OCI-LY1 (cell line): ENCODE measurements around the gene PHRF1.

Experiments
- H2AFZ ChIP-seq: fragments of 200-600 bp; sonication (generic), shearing (Covaris generic); 2 replicates; pipeline ENCODE4 v1.6.0; 2014; ENCODE audit warnings: antibody characterized with exemption, mild to moderate bottlenecking, low read length
- H3F3A ChIP-seq: fragments of 200-600 bp; sonication (generic), shearing (Covaris generic); 2 replicates; pipeline ENCODE4 v1.6.0; 2014; ENCODE audit warnings: mild to moderate bottlenecking, antibody characterized with exemption, low read length, moderate library complexity; ENCODE audit not compliant: insufficient read depth
- H3K27ac ChIP-seq: fragments of 200-600 bp; sonication (generic); 2 replicates; pipeline ENCODE4 v1.5.1; 2014; ENCODE audit warnings: low read length, mixed run types, mild to moderate bottlenecking, low read depth; ENCODE audit not compliant: poor library complexity, severe bottlenecking
- H3K27me3 ChIP-seq: fragments of 200-600 bp; sonication (generic); 2 replicates; pipeline ENCODE4 v1.6.0; 2014; ENCODE audit warnings: antibody characterized with exemption, mild to moderate bottlenecking, low read length, moderate library complexity; ENCODE audit not compliant: insufficient read depth
- H3K36me3 ChIP-seq: fragments of 200-600 bp; sonication (generic); 2 replicates; pipeline ENCODE4 v1.6.1; 2014; ENCODE audit warnings: mild to moderate bottlenecking, antibody characterized with exemption, low read length, moderate library complexity, mixed read lengths; ENCODE audit not compliant: insufficient read depth
- H3K4me1 ChIP-seq: fragments of 200-600 bp; sonication (generic); 2 replicates; pipeline ENCODE4 v1.5.1; 2014; ENCODE audit warnings: mild to moderate bottlenecking, low read length, moderate library complexity; ENCODE audit not compliant: insufficient read depth, severe bottlenecking
- H3K4me2 ChIP-seq: fragments of 200-600 bp; sonication (generic), shearing (Covaris generic); 2 replicates; pipeline ENCODE4 v1.6.1; 2014; ENCODE audit warnings: low read length
- H3K4me3 ChIP-seq: fragments of 200-600 bp; sonication (generic); 2 replicates; pipeline ENCODE4 v1.5.1; 2014; ENCODE audit warnings: low read length, low read depth, mild to moderate bottlenecking, mixed read lengths; ENCODE audit not compliant: poor library complexity, severe bottlenecking
- H3K79me2 ChIP-seq: fragments of 200-600 bp; shearing (Covaris generic); 2 replicates; pipeline ENCODE4 v1.6.1; 2016; ENCODE audit warnings: mixed run types, low read length, mixed read lengths; ENCODE audit not compliant: insufficient read depth
- H3K9ac ChIP-seq: fragments of 200-600 bp; sonication (generic), shearing (Covaris generic); 2 replicates; pipeline ENCODE4 v1.6.1; 2014; ENCODE audit warnings: mild to moderate bottlenecking, low read length, mixed read lengths
- H3K9me2 ChIP-seq: fragments of 200-600 bp; sonication (generic), shearing (Covaris generic); 2 replicates; pipeline ENCODE4 v1.6.1; 2014; ENCODE audit warnings: low read depth, mild to moderate bottlenecking, low read length, mixed read lengths
- H3K9me3 ChIP-seq: fragments of 200-600 bp; shearing (Covaris generic); 2 replicates; pipeline ENCODE4 v1.6.1; 2014; ENCODE audit warnings: low read length, mixed read lengths
- H4K20me1 ChIP-seq: fragments of 200-600 bp; sonication (generic), shearing (Covaris generic); 2 replicates; pipeline ENCODE4 v1.6.0; 2016; ENCODE audit warnings: mild to moderate bottlenecking, low read length; ENCODE audit not compliant: insufficient read depth
- CTCF ChIP-seq: fragments of 200-600 bp; sonication (generic), shearing (Covaris generic); IDR thresholded peaks from 2 replicates; pipeline ENCODE4 v1.5.1; 2017; ENCODE audit warnings: mild to moderate bottlenecking, antibody characterized with exemption, low read length, moderate library complexity, mixed read lengths
- EZH2 ChIP-seq: fragments of 200-600 bp; sonication (generic), shearing (Covaris generic); IDR thresholded peaks from 2 replicates; pipeline ENCODE4 v1.8.0; 2017; ENCODE audit warnings: borderline replicate concordance, mixed run types, mild to moderate bottlenecking, antibody characterized with exemption, low read length, moderate library complexity, mixed read lengths

Gene PHRF1

GRCh38 chr11:592918-593317 lies 16.6 kb downstream of the PHRF1 start:
- H3K4me2 ChIP-seq, result no peak overlapping the region
- H3K9me2 ChIP-seq, result no peaks in the 10 kb centered on the region
- H3K79me2 ChIP-seq, result no peaks in the 10 kb centered on the region
- no peak overlapping the region for H3K4me3 ChIP-seq
- no peaks in the 10 kb centered on the region for H3K27me3 ChIP-seq
- no peaks in the 10 kb centered on the region for H3F3A ChIP-seq
- H4K20me1 ChIP-seq, result no peaks in the 10 kb centered on the region
- H2AFZ ChIP-seq, result no peak overlapping the region
- H3K9ac ChIP-seq, result no peak overlapping the region
- no peak for TF ChIP-seq CTCF
- TF ChIP-seq EZH2, result no peak
- no peaks in the 10 kb centered on the region for H3K4me1 ChIP-seq
- no peak overlapping the region for H3K27ac ChIP-seq
- peaks cover 92% of the 10 kb centered on the region for H3K36me3 ChIP-seq
- H3K9me3 ChIP-seq, result no peaks in the 10 kb centered on the region

- Histone ChIP-seq H3K9ac (no peak overlapping the region), H3K9me3 (no peaks in the 10 kb centered on the region), H3K27me3 (no peaks in the 10 kb centered on the region), H3K4me1 (no peaks in the 10 kb centered on the region), H3F3A (no peaks in the 10 kb centered on the region), H2AFZ (no peak overlapping the region), H3K79me2 (no peaks in the 10 kb centered on the region), H3K9me2 (no peaks in the 10 kb centered on the region), H3K4me2 (no peak overlapping the region), H3K36me3 (peaks cover 92% of the 10 kb centered on the region), H3K27ac (no peak overlapping the region), H4K20me1 (no peaks in the 10 kb centered on the region), H3K4me3 (no peak overlapping the region)
- no peak for TF ChIP-seq CTCF
- no peak for TF ChIP-seq EZH2
Measured at GRCh38 chr11:593347-593746, 17.1 kb downstream of the PHRF1 start.

DNA sequence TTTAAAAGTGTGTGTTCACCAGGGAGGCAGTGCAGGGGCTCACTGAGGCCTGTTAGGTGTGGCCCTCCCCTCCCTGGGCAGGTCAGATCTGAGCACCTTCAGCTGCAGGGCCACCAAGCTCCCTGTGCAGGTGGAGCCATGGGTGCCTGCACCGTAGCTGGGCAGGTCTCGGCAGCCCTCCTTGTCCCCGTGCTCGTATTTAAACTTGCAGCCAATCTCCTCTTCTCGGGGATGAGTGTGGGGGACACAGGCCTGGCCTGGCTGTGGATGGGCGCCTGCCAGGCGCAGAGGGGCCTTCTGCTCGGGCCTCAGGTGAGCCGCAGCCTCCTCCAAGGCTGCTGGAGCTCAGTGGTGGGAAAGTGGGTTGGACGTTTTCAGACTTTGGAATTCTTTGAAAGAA lies 19.1 kb downstream of the PHRF1 start:
- Histone ChIP-seq H3K27me3 (no peaks in the 10 kb centered on the region), H2AFZ (no peak overlapping the region), H3K9me2 (no peaks in the 10 kb centered on the region), H3K4me2 (no peak overlapping the region), H3K36me3 (peaks cover 88% of the 10 kb centered on the region), H3K27ac (no peak overlapping the region), H3K9ac (no peak overlapping the region), H3K9me3 (no peaks in the 10 kb centered on the region), H4K20me1 (no peaks in the 10 kb centered on the region), H3F3A (no peaks in the 10 kb centered on the region), H3K4me1 (no peaks in the 10 kb centered on the region), H3K79me2 (no peaks in the 10 kb centered on the region), H3K4me3 (no peak overlapping the region)
- no peak for TF ChIP-seq CTCF
- TF ChIP-seq EZH2, result no peak
